ENCODE results near the gene SYPL1. TPM values are rescaled to one million over a fixed set of nuclear protein-coding genes. Genes with fewer than 3 reads are reported as not detected.

Gene SYPL1
- total and polyA plus RNA-seq, 2 donors (not counting 3 experiments of a cell fraction or from before 2014, with no cell fraction given) = 59.8 to 67.1 TPM

DNA sequence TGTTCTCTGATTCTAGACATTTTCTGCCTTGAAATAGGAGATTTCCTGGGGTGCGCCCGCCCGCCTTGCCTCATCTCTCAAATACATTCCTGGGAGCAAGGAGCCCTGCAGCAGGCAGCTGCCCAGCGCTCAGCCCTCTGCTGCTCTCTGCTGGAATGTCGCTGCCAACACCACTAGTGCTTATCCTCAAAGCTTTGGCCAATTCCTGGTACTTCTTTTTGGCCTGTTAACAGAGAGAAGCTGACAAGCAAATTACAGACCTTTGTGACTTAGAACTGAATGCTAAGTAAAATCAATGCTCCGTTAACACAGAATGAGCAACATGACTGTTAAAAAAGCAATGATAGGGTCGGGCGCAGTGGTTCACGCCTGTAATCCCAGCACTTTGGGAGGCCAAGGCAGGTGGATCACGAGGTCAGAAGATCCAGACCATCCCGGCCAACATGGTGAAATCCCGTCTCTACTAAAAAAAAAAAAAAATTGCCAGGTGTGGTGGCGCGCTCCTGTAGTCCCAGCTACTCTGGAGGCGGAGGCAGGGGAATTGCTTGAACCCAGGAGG is 41.9 kb upstream of the SYPL1 start:
- Histone ChIP-seq H3K36me3 (ENCODE audit: control insufficient read depth in 2 of 2, extremely low read depth in 1 of 2, insufficient read depth in 2 of 2, low read length in 2 of 2) (no peaks in the 10 kb centered on the region), H3K27me3 (ENCODE audit: control insufficient read depth in 2 of 2, insufficient read depth in 2 of 2, low read length in 2 of 2) (peaks cover 31 to 33% of the 10 kb centered on the region in 2 experiments), H3K9me3 (replicated peaks; ENCODE audit: control insufficient read depth, insufficient read depth, low read length) (no peaks in the 10 kb centered on the region), H3K9ac (replicated peaks; ENCODE audit: extremely low read depth, insufficient read depth, low read length) (no peak overlapping the region), H3K4me2 (ENCODE audit: insufficient read depth, low read length) (no peak overlapping the region), H3K4me3 (replicated peaks in 1 of 3; ENCODE audit: insufficient read depth in 1 of 3, low read depth in 1 of 3, low read length in 3 of 3) (no peak overlapping the region), H2AFZ (ENCODE audit: low read depth, low read length) (no peak overlapping the region), H3K4me1 (ENCODE audit: control insufficient read depth, extremely low read depth, insufficient read depth, low read length) (peaks cover 4% of the 10 kb centered on the region), H3K9me1 (replicated peaks; ENCODE audit: control insufficient read depth, extremely low read depth, insufficient read depth, low read length) (no peaks in the 10 kb centered on the region), H3K79me2 (ENCODE audit: control insufficient read depth, insufficient read depth, low read length) (no peaks in the 10 kb centered on the region), H3K27ac (ENCODE audit: insufficient read depth, low read depth, low read length) (no peak overlapping the region), H4K20me1 (replicated peaks; ENCODE audit: control insufficient read depth, extremely low read depth, insufficient read depth, low read length) (no peaks in the 10 kb centered on the region)
- peak; percentile 95 for FAIRE-seq
- dilution Hi-C loops (cut with MboI; ENCODE audit: extremely low pct_ligation_motif_present, low sequenced_read_pairs) (loop anchor here (25.0 kb wide), 1 partner anchor 92 kb away; no protein-coding TSS in a partner anchor), intact Hi-C loops (cut with micrococcal nuclease) (loop anchor here (1.0 to 10.0 kb wide), 3 partner anchors 97 to 502 kb away; no protein-coding TSS in a partner anchor)
- TF ChIP-seq MYC (IDR thresholded peaks at IDR 0.05; ENCODE audit: low read depth, low read length) (no peak), GATA2 (IDR thresholded peaks at IDR 0.05; ENCODE audit: insufficient read depth, insufficient read length, low read depth, low read length) (no peak), JUN (IDR thresholded peaks at IDR 0.05; ENCODE audit: borderline replicate concordance, insufficient read depth, insufficient read length, low read depth) (no peak), POLR2AphosphoS5 (IDR thresholded peaks at IDR 0.05; ENCODE audit: insufficient read depth, low read depth, low read length) (no peak)
- TF ChIP-seq, protein P1, sequence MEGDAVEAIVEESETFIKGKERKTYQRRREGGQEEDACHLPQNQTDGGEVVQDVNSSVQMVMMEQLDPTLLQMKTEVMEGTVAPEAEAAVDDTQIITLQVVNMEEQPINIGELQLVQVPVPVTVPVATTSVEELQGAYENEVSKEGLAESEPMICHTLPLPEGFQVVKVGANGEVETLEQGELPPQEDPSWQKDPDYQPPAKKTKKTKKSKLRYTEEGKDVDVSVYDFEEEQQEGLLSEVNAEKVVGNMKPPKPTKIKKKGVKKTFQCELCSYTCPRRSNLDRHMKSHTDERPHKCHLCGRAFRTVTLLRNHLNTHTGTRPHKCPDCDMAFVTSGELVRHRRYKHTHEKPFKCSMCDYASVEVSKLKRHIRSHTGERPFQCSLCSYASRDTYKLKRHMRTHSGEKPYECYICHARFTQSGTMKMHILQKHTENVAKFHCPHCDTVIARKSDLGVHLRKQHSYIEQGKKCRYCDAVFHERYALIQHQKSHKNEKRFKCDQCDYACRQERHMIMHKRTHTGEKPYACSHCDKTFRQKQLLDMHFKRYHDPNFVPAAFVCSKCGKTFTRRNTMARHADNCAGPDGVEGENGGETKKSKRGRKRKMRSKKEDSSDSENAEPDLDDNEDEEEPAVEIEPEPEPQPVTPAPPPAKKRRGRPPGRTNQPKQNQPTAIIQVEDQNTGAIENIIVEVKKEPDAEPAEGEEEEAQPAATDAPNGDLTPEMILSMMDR (IDR thresholded peaks at IDR 0.05; ENCODE audit: extremely low read depth in 1 of 2, insufficient read depth in 1 of 2, low read depth in 1 of 2, low read length in 2 of 2) = peak; percentile 91 to 92
- TF ChIP-seq, protein P2, sequence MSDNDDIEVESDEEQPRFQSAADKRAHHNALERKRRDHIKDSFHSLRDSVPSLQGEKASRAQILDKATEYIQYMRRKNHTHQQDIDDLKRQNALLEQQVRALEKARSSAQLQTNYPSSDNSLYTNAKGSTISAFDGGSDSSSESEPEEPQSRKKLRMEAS (IDR thresholded peaks at IDR 0.05; ENCODE audit: insufficient read depth, insufficient read length) = no peak
- BruUV-seq (replicated peaks) = no TSS peak
- CTCF ChIA-PET = interaction anchor here (0.6 to 7.0 kb wide), 41 partner anchors 8 to 502 kb away, joined by 3 to 209 read pairs (median 6); partner anchors contain the start of gene SYPL1
- peak; percentile 80 for DNase-seq (ENCODE audit: low read depth, low spot score)
- POLR2A ChIA-PET = no interaction called here

Data from endothelial cell of umbilical vein (primary cell).